Mesenteric fat pad (tissue), 1 donor: ENCODE measurements around the gene PRRX1. TPM values are rescaled to one million over a fixed set of nuclear protein-coding genes. Genes with fewer than 3 reads are reported as not detected.

Source experiments
- DNase-seq: peaks from one replicate; pipeline ENCODE4 v3.0.0-alpha.2; 2020; ENCODE audit warnings: low spot score
- total RNA-seq: library from RNA; stranded (reverse); fragmentation: NEBNext Ultra II Directional; extraction: Animal tissue kit (Norgen Biotek cat#: 25700); gene quantifications from one replicate; pipeline ENCODE4 v1.2.1, GENCODE V29; 2021
- donor health status: DM: yes; HTN: yes; CAD: no.

Gene PRRX1
- total RNA-seq, 1 donor from 2014 or later = 46.2 TPM

- no peak for DNase-seq
Measured at GRCh38 chr1:170663404-170664092, 383 bp upstream of the PRRX1 start.

- DNase-seq = no peak
Measured at GRCh38 chr1:170664828-170665612, 1.1 kb downstream of the PRRX1 start.

- DNase-seq = no peak
Measured at GRCh38 chr1:170665629-170666028, 1.7 kb downstream of the PRRX1 start.

GRCh38 chr1:170666541-170667254 is 2.8 kb downstream of the PRRX1 start:
- DNase-seq = no peak

GRCh38 chr1:170668209-170669106 is 4.5 kb downstream of the PRRX1 start:
- no peak for DNase-seq

- no peak for DNase-seq
Measured at GRCh38 chr1:170669107-170669445, 5.1 kb downstream of the PRRX1 start.

- no peak for DNase-seq
Measured at GRCh38 chr1:170669586-170670530, 5.9 kb downstream of the PRRX1 start.

- no peak for DNase-seq
Measured at GRCh38 chr1:170670802-170671628, 7.1 kb downstream of the PRRX1 start.

GRCh38 chr1:170671629-170671963 is 7.7 kb downstream of the PRRX1 start:
- DNase-seq = no peak

- DNase-seq = no peak
Measured at GRCh38 chr1:170672316-170672715, 8.4 kb downstream of the PRRX1 start.

GRCh38 chr1:170674239-170674638 is 10.3 kb downstream of the PRRX1 start:
- no peak for DNase-seq

- DNase-seq = no peak
Measured at GRCh38 chr1:170674986-170675385, 11.1 kb downstream of the PRRX1 start.

- no peak for DNase-seq
Measured at GRCh38 chr1:170675865-170676264, 11.9 kb downstream of the PRRX1 start.

GRCh38 chr1:170676628-170677027 is 12.7 kb downstream of the PRRX1 start:
- DNase-seq = no peak

GRCh38 chr1:170678027-170678600 is 14.2 kb downstream of the PRRX1 start:
- no peak for DNase-seq

- no peak for DNase-seq
Measured at GRCh38 chr1:170680428-170680827, 16.5 kb downstream of the PRRX1 start.

- DNase-seq = no peak
Measured at GRCh38 chr1:170682169-170682568, 18.2 kb downstream of the PRRX1 start.

GRCh38 chr1:170682809-170683208 is 18.9 kb downstream of the PRRX1 start:
- no peak for DNase-seq

- DNase-seq = no peak
Measured at GRCh38 chr1:170685166-170685565, 21.2 kb downstream of the PRRX1 start.
